HepG2 (cell line): Measurements from ENCODE around the gene TEX19. TPM values are rescaled to one million over a fixed set of nuclear protein-coding genes. Genes with fewer than 3 reads are reported as not detected.

Source experiments
- ATAC-seq: fragments of 200-7000 bp; cut with Tn5 transposase; 3 replicates; pipeline ENCODE4 v1.9.1; 2020; ENCODE audit warnings: mild to moderate bottlenecking, moderate library complexity
- BruUV-seq: library from RNA; stranded (reverse); fragments of 400-500 nt; replicated peaks from 2 replicates; lab custom pipeline; 2021; lab: Mats Ljungman, UMichigan
- CTCF ChIA-PET: fragments of 300-600 bp; formaldehyde crosslinking; extraction: SDS; loops from one replicate; lab custom pipeline; 2021; ENCODE audit warnings: low total read pairs, inconsistent platforms, low intra/inter-chr PET ratio; lab: Yijun Ruan, JAX
- POLR2A ChIA-PET: fragments of 350-600 bp; sonication (Branson Sonifier 250); formaldehyde crosslinking; loops from one replicate; lab custom pipeline; 2020; ENCODE audit warnings: antibody characterized with exemption, inconsistent platforms; lab: Yijun Ruan, JAX
- DNase-seq: peaks from one replicate; pipeline ENCODE4 v3.0.0-alpha.2; 2015; ENCODE audit warnings: low spot score
- FAIRE-seq: peaks from 3 replicates; lab custom pipeline; 2011; peaks lifted over from hg19 to GRCh38; lab: Jason Lieb, UNC
- H2AFZ ChIP-seq: one replicate; pipeline ENCODE4 v1.6.1; 2011; ENCODE audit warnings: low read length, inconsistent platforms
- H3K27ac ChIP-seq: fragments of 300-600 bp; 3 replicates; pipeline ENCODE4 v1.8.0; 2011; ENCODE audit warnings: mixed run types, mild to moderate bottlenecking, mixed read lengths, low read length, inconsistent platforms; ENCODE audit not compliant: insufficient read depth; ENCODE audit errors: extremely low read length
- H3K27me3 ChIP-seq, 2 experiments: fragments of 200-600 bp in 1 of 2; 2 replicates in 1 of 2; 3 replicates in 1 of 2; pipeline versions ENCODE4 v1.6.0 to v1.8.0; 2011; ENCODE audit warnings: low read length in 2 of 2, mild to moderate bottlenecking in 2 of 2, moderate library complexity in 2 of 2, inconsistent platforms in 1 of 2; ENCODE audit not compliant: insufficient read depth in 2 of 2, control insufficient read depth in 1 of 2
- H3K36me3 ChIP-seq, 2 experiments: fragments of 200-600 bp in 1 of 2; replicated peaks in 1 of 2; 2 replicates in 1 of 2; 3 replicates in 1 of 2; pipeline versions ENCODE4 v1.5.1 to v1.8.0; 2011; ENCODE audit warnings: low read length in 2 of 2, inconsistent platforms in 1 of 2; ENCODE audit not compliant: insufficient read depth in 2 of 2, control insufficient read depth in 1 of 2
- H3K4me1 ChIP-seq: 2 replicates; pipeline ENCODE4 v1.5.1; 2012; ENCODE audit warnings: low read length, inconsistent platforms; ENCODE audit not compliant: insufficient read depth
- H3K4me2 ChIP-seq: 2 replicates; pipeline ENCODE4 v1.6.0; 2011; ENCODE audit warnings: low read depth, low read length, inconsistent platforms
- H3K4me3 ChIP-seq, 3 experiments: fragments of 200-600 bp in 1 of 3; sonication (generic), shearing (Covaris generic) in 1 of 3; replicated peaks in 1 of 3; 2 replicates each; pipeline ENCODE4 v1.5.1; 2011 to 2016; ENCODE audit warnings: low read length in 3 of 3, inconsistent platforms in 2 of 3, low read depth in 2 of 3, mild to moderate bottlenecking in 2 of 3, control low read depth in 1 of 3, mixed read lengths in 1 of 3; ENCODE audit not compliant: insufficient read depth in 1 of 3
- H3K79me2 ChIP-seq: one replicate; pipeline ENCODE4 v1.6.1; 2011; ENCODE audit warnings: low read length, inconsistent platforms; ENCODE audit not compliant: insufficient read depth
- H3K9ac ChIP-seq: 2 replicates; pipeline ENCODE4 v1.6.0; 2011; ENCODE audit warnings: mild to moderate bottlenecking, low read depth, low read length, inconsistent platforms; ENCODE audit not compliant: insufficient read depth
- H3K9me3 ChIP-seq: 2 replicates; pipeline ENCODE4 v1.5.1; 2012; ENCODE audit warnings: mild to moderate bottlenecking, low read length
- H4K20me1 ChIP-seq: 2 replicates; pipeline ENCODE4 v1.6.0; 2011; ENCODE audit warnings: inconsistent platforms, mild to moderate bottlenecking, low read length, moderate library complexity; ENCODE audit not compliant: insufficient read depth
- AGO2 ChIP-seq: fragments of 200-400 bp; formaldehyde crosslinking; optimal IDR thresholded peaks from 2 replicates; pipeline ENCODE3; 2017; ENCODE audit warnings: mild to moderate bottlenecking, low read depth, low read length, moderate library complexity
- ARNT2 ChIP-seq: sonication (generic); formaldehyde crosslinking; IDR thresholded peaks from 2 replicates; pipeline ENCODE4 v1.8.0; 2022; ENCODE audit warnings: mild to moderate bottlenecking, low read depth, missing genetic modification reagents, moderate library complexity
- FOXA1 ChIP-seq, 2 experiments: fragments of 450-650 bp in 1 of 2; sonication (generic) in 1 of 2; formaldehyde crosslinking in 1 of 2; IDR thresholded peaks; 2 replicates each; pipeline versions ENCODE4 v1.4.0 to v1.6.1; 2016 to 2020; ENCODE audit warnings: missing genetic modification reagents in 1 of 2
- KDM5B ChIP-seq: sonication (generic); formaldehyde crosslinking; IDR thresholded peaks from 2 replicates; pipeline ENCODE4 v1.4.0; 2020; ENCODE audit warnings: missing genetic modification reagents, mild to moderate bottlenecking, borderline replicate concordance
- MEIS2 ChIP-seq: sonication (generic); formaldehyde crosslinking; IDR thresholded peaks from 2 replicates; pipeline ENCODE4 v1.9.0; 2021; ENCODE audit warnings: mild to moderate bottlenecking, missing genetic modification reagents
- NKX3-1 ChIP-seq: sonication (generic); formaldehyde crosslinking; IDR thresholded peaks from 2 replicates; pipeline ENCODE4 v1.5.0; 2020; ENCODE audit warnings: missing genetic modification reagents
- RBM22 ChIP-seq: fragments of 200-400 bp; formaldehyde crosslinking; optimal IDR thresholded peaks from 2 replicates; pipeline ENCODE3; 2017; ENCODE audit warnings: mild to moderate bottlenecking, low read length, moderate library complexity
- SIX1 ChIP-seq: sonication (generic); formaldehyde crosslinking; IDR thresholded peaks from 2 replicates; pipeline ENCODE4 v1.4.0; 2020; ENCODE audit warnings: missing genetic modification reagents, borderline replicate concordance
- ZNF773 ChIP-seq: sonication (generic); formaldehyde crosslinking; IDR thresholded peaks from 2 replicates; pipeline ENCODE4 v1.4.0; 2020; ENCODE audit warnings: missing genetic modification reagents, borderline replicate concordance
- ZNF788 ChIP-seq: sonication (generic); formaldehyde crosslinking; IDR thresholded peaks from 2 replicates; pipeline ENCODE4 v1.5.0; 2020; ENCODE audit warnings: mild to moderate bottlenecking, missing genetic modification reagents, borderline replicate concordance
- WGBS: methylation state at CpG from one replicate; pipeline ENCODE4 v1.1.6; 2017; ENCODE audit warnings: low lambda C conversion rate; 5-methylcytosine and 5-hydroxymethylcytosine counted together
- in situ Hi-C: cut with HindIII; loops from 2 replicates; pipeline ENCODE4 v1.10.0; 2017; ENCODE audit warnings: low pct_unique_long_range_greater_than_20kb; ENCODE audit not compliant: extremely low pct_ligation_motif_present
- intact Hi-C: fragments of 100-400 bp; cut with micrococcal nuclease; formaldehyde crosslinking; loops from one replicate; pipeline ENCODE4 v1.10.0; 2022; ENCODE audit not compliant: unreplicated experiment
- polyA plus RNA-seq, 8 experiments: library from polyadenylated mRNA; depleted of rRNA in 3 of 8; stranded (reverse) in 7 of 8; unstranded in 1 of 8; fragments of >200 nt; fragmentation: Illumina TruSeq in 4 of 8; extraction: Trizol in 4 of 8; gene quantifications; 2 replicates each; pipeline versions ENCODE4 v1.2.1 to v1.2.3, GENCODE V29; 2011 to 2016; ENCODE audit warnings: low read depth in 4 of 8, missing spikeins in 1 of 8, mixed read lengths in 1 of 8; ENCODE audit not compliant: insufficient read depth in 1 of 8
- total RNA-seq, 5 experiments: library from RNA; depleted of rRNA; stranded (reverse); fragments of >200 nt; fragmentation: Illumina TruSeq; extraction: Trizol; gene quantifications; 2 replicates each; pipeline ENCODE4 v1.2.3, GENCODE V29; 2016; ENCODE audit warnings: low read depth in 1 of 5
- TF ChIP-seq, protein P1 (sequence below): sonication (generic); formaldehyde crosslinking; IDR thresholded peaks from 2 replicates; pipeline ENCODE4 v1.5.0; 2020; ENCODE audit warnings: mild to moderate bottlenecking, missing genetic modification reagents, borderline replicate concordance
- TF ChIP-seq, protein P2 (sequence below): IDR thresholded peaks from 2 replicates; pipeline ENCODE4 v1.6.1; 2016; ENCODE audit warnings: low read depth, missing genetic modification reagents, missing compliant biosample characterization

TEX19 gene
- total and polyA plus RNA-seq, 2 of the 13 experiments (the other 11 are each of a cell fraction or from before 2014, with no cell fraction given), result 1.3 to 6.0 TPM

DNA sequence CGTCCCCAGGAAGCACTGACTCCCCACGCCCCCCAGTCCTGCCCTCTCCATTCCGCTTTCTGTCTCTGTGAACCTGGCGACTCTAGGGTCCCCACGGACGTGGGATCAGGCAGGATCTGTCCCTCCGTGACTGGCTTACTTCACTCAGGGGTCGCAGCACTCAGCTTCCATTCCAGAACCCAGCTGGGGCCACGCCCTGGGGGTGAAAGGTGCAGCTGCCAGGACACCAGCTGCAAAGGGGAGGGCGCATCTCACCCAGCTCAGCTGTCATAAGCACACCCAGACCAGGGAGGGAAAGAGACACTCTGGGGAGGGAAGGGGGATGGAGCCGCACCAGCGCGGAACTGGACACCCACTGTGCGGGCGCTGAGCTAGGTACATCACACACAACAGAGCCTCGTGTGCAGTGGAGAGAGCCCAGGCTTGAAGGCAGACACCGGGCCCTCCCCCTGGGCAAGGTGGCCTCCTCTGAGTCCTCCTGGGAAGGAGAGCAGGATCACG lies 40.6 kb downstream of the TEX19 start (continued):
- TF ChIP-seq, protein P1, sequence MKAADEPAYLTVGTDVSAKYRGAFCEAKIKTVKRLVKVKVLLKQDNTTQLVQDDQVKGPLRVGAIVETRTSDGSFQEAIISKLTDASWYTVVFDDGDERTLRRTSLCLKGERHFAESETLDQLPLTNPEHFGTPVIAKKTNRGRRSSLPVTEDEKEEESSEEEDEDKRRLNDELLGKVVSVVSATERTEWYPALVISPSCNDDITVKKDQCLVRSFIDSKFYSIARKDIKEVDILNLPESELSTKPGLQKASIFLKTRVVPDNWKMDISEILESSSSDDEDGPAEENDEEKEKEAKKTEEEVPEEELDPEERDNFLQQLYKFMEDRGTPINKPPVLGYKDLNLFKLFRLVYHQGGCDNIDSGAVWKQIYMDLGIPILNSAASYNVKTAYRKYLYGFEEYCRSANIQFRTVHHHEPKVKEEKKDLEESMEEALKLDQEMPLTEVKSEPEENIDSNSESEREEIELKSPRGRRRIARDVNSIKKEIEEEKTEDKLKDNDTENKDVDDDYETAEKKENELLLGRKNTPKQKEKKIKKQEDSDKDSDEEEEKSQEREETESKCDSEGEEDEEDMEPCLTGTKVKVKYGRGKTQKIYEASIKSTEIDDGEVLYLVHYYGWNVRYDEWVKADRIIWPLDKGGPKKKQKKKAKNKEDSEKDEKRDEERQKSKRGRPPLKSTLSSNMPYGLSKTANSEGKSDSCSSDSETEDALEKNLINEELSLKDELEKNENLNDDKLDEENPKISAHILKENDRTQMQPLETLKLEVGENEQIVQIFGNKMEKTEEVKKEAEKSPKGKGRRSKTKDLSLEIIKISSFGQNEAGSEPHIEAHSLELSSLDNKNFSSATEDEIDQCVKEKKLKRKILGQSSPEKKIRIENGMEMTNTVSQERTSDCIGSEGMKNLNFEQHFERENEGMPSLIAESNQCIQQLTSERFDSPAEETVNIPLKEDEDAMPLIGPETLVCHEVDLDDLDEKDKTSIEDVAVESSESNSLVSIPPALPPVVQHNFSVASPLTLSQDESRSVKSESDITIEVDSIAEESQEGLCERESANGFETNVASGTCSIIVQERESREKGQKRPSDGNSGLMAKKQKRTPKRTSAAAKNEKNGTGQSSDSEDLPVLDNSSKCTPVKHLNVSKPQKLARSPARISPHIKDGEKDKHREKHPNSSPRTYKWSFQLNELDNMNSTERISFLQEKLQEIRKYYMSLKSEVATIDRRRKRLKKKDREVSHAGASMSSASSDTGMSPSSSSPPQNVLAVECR (CRISPR knock-in tag), result no peak
- TF ChIP-seq MEIS2 (no peak), AGO2 (peak; percentile 48), KDM5B (CRISPR knock-in tag) (0 out of 2 replicates have a peak, but pooled peaks have one; percentile 26), SIX1 (CRISPR knock-in tag) (no peak), NKX3-1 (CRISPR knock-in tag) (no peak), RBM22 (no peak), ZNF788 (CRISPR knock-in tag) (no peak), ARNT2 (CRISPR knock-in tag) (no peak)

DNA sequence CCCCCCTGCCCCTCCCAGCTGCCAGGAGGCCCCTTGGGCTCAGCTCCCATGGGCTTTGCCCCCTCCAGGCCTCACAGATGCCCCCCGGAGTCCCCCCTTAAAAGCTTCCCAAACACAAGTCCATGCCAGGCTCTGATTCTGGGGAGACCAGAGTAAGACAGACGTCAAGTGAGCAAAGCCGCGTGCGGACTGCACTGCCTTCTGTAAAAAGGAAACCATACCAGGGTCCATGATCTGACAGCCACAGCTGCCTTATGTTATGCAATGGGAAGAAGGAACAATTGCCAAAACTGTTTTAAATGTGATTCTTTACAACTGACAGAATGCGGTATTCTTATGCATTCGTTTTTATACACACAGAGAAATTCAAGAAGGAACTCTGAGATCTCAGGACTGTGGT lies 41.2 kb downstream of the TEX19 start:
- intact Hi-C loops, result no loop called here
- Histone ChIP-seq H3K4me1 (peaks cover 13% of the 10 kb centered on the region), H3K27ac (no peak overlapping the region), H4K20me1 (no peaks in the 10 kb centered on the region), H2AFZ (no peak overlapping the region), H3K79me2 (no peaks in the 10 kb centered on the region), H3K36me3 (peaks cover 19 to 23% of the 10 kb centered on the region in 2 experiments; a peak in 4 of 5 replicates), H3K4me2 (no peak overlapping the region), H3K4me3 (no peak overlapping the region), H3K27me3 (no peaks in the 10 kb centered on the region), H3K9me3 (no peaks in the 10 kb centered on the region), H3K9ac (no peak overlapping the region)
- FAIRE-seq, result no peak
- ChIA-PET CTCF (no interaction called here), POLR2A (no interaction called here)
- WGBS, result 90% methylated on average over 7 of the region's 7 CpGs
- in situ Hi-C loops, result no loop called here
- ATAC-seq, result no peak
- DNase-seq, result no peak
- no TSS peak for BruUV-seq
- TF ChIP-seq, protein P2, sequence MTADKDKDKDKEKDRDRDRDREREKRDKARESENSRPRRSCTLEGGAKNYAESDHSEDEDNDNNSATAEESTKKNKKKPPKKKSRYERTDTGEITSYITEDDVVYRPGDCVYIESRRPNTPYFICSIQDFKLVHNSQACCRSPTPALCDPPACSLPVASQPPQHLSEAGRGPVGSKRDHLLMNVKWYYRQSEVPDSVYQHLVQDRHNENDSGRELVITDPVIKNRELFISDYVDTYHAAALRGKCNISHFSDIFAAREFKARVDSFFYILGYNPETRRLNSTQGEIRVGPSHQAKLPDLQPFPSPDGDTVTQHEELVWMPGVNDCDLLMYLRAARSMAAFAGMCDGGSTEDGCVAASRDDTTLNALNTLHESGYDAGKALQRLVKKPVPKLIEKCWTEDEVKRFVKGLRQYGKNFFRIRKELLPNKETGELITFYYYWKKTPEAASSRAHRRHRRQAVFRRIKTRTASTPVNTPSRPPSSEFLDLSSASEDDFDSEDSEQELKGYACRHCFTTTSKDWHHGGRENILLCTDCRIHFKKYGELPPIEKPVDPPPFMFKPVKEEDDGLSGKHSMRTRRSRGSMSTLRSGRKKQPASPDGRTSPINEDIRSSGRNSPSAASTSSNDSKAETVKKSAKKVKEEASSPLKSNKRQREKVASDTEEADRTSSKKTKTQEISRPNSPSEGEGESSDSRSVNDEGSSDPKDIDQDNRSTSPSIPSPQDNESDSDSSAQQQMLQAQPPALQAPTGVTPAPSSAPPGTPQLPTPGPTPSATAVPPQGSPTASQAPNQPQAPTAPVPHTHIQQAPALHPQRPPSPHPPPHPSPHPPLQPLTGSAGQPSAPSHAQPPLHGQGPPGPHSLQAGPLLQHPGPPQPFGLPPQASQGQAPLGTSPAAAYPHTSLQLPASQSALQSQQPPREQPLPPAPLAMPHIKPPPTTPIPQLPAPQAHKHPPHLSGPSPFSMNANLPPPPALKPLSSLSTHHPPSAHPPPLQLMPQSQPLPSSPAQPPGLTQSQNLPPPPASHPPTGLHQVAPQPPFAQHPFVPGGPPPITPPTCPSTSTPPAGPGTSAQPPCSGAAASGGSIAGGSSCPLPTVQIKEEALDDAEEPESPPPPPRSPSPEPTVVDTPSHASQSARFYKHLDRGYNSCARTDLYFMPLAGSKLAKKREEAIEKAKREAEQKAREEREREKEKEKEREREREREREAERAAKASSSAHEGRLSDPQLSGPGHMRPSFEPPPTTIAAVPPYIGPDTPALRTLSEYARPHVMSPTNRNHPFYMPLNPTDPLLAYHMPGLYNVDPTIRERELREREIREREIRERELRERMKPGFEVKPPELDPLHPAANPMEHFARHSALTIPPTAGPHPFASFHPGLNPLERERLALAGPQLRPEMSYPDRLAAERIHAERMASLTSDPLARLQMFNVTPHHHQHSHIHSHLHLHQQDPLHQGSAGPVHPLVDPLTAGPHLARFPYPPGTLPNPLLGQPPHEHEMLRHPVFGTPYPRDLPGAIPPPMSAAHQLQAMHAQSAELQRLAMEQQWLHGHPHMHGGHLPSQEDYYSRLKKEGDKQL (CRISPR knock-in tag), result no peak
- TF ChIP-seq FOXA1 (IDR thresholded peaks at IDR 0.05) (no peak), FOXA1 (CRISPR knock-in tag; IDR thresholded peaks at IDR 0.05) (no peak), ZNF773 (CRISPR knock-in tag) (no peak)
